GM13976 (cell line): ENCODE measurements around the gene BCORL1.

Experiments
- DNase-seq: peaks from one replicate; pipeline ENCODE4 v3.0.0; 2012; ENCODE audit warnings: low spot score
- in situ Hi-C: fragments of 300-500 bp; cut with MboI; formaldehyde crosslinking; loops from one replicate; pipeline ENCODE4 v1.12.0; 2022; ENCODE audit warnings: low sequenced_read_pairs, mixed read lengths, inconsistent platforms; ENCODE audit not compliant: unreplicated experiment
- TF ChIP-seq, protein P1 (sequence below): IDR thresholded peaks from 2 replicates; pipeline ENCODE4 v1.5.1; 2012; ENCODE audit warnings: borderline replicate concordance, mild to moderate bottlenecking; ENCODE audit not compliant: insufficient read depth; ENCODE audit errors: extremely low read depth, missing control alignments, control extremely low read depth

The BCORL1 gene

DNA sequence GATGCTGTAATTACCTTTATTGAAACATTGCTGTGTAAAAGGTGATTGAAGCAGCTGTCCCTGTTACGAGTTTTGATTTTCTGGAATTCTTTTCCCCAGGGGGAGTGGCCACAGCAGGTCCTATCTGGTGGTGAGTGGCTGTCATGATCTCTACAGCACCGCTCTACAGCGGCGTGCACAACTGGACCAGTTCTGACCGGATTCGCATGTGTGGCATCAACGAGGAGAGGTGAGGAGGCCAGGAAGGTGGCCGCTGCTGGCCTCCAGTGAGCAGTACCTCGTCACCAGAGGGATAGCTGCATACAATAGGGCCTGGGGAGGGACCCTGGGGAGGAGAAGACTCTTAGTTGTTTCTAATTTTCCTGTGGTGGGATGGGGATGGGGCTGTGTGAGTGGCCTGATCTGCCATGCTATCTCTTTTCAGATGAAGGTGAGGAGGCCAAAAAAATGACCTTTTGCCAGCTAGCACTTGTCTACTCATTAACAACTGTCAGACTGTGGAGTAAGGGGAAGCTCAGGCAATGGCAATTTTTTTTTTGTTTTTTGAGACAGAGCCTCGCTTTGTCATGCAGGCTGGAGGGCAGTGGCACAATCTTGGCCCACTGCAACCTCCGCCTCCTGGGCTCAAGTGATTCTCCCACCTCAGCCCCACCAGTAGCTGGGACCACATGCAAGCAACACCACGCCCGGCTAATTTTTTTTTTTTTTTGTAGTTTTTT lies 22.8 kb downstream of the BCORL1 start:
- TF ChIP-seq, protein P1, sequence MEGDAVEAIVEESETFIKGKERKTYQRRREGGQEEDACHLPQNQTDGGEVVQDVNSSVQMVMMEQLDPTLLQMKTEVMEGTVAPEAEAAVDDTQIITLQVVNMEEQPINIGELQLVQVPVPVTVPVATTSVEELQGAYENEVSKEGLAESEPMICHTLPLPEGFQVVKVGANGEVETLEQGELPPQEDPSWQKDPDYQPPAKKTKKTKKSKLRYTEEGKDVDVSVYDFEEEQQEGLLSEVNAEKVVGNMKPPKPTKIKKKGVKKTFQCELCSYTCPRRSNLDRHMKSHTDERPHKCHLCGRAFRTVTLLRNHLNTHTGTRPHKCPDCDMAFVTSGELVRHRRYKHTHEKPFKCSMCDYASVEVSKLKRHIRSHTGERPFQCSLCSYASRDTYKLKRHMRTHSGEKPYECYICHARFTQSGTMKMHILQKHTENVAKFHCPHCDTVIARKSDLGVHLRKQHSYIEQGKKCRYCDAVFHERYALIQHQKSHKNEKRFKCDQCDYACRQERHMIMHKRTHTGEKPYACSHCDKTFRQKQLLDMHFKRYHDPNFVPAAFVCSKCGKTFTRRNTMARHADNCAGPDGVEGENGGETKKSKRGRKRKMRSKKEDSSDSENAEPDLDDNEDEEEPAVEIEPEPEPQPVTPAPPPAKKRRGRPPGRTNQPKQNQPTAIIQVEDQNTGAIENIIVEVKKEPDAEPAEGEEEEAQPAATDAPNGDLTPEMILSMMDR: no peak
- DNase-seq: no peak
- in situ Hi-C loops: no loop called here

DNA sequence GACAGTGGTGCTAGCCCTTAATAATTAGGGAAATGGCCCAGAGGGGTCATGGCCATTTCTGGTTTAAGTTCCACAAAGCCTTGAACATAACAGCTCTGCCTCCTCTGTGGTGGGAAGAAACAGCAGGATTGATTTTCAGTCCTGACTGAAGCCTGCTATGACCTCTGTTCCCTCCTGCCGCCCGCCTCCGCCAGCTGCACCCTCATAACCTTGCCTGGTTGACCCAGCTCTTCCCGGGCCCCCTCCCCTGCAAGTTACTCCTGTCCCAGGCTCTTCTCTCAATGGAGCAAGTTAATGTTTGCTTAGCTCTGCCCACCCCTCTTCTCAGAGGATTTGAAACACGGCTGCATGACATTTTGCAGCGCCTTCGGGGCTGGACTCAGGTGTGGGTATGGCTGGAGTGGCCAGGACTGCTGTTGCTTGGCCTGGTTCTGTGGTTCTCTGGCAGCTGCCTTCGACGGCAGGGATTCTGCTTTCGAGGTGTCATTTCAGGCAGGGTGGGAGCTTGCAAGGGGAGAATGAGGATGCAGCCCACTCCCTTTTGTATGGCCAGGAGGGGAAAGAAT lies 27.3 kb downstream of the BCORL1 start:
- DNase-seq: no peak
- in situ Hi-C loops: no loop called here
- TF ChIP-seq, protein P1: no peak

DNA sequence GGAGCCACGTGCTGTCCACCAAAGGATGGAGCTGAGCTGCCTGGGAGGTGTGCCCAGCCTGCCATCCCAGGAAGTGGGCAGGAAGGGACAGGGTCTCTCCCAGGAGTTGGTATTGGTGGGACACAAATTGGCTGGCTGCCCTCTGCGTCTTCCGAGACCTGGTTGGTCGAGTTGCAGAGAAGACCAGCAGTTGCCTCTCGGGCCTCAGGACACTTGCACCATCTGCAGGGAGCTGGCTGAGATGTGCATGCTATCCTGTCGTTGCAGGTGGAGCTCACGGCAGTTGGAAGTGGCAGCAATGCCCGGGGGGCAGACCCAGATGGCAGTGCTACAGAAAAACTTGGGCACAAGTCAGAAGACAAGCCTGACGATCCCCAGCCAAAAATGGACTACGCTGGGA lies 30.2 kb downstream of the BCORL1 start:
- in situ Hi-C loops: no loop called here
- TF ChIP-seq, protein P1: no peak
- no peak for DNase-seq

DNA sequence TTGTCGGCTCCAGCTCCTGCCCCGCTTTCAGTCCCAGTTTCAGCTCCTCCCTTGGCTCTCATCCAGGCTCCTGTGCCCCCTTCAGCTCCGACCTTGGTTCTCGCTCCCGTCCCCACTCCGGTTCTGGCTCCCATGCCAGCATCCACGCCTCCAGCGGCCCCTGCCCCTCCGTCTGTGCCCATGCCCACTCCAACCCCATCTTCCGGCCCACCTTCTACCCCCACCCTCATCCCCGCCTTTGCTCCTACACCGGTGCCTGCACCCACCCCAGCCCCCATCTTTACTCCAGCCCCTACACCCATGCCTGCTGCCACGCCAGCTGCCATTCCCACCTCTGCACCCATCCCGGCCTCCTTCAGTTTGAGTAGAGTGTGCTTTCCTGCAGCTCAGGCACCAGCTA lies 31.2 kb downstream of the BCORL1 start:
- in situ Hi-C loops: no loop called here
- no peak for DNase-seq
- TF ChIP-seq, protein P1: no peak

DNA sequence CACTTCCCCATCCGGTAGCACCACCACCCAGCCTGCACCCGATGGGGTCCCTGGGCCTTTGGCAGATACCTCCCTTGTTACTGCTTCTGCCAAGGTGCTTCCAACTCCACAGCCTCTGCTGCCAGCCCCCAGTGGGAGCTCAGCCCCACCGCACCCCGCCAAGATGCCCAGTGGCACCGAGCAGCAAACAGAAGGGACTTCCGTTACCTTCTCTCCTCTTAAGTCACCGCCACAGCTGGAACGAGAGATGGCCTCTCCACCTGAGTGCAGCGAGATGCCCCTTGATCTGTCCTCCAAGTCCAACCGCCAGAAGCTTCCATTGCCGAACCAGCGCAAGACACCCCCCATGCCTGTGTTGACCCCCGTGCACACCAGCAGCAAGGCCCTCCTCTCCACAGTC lies 31.9 kb downstream of the BCORL1 start:
- in situ Hi-C loops: no loop called here
- no peak for DNase-seq
- TF ChIP-seq, protein P1: no peak

DNA sequence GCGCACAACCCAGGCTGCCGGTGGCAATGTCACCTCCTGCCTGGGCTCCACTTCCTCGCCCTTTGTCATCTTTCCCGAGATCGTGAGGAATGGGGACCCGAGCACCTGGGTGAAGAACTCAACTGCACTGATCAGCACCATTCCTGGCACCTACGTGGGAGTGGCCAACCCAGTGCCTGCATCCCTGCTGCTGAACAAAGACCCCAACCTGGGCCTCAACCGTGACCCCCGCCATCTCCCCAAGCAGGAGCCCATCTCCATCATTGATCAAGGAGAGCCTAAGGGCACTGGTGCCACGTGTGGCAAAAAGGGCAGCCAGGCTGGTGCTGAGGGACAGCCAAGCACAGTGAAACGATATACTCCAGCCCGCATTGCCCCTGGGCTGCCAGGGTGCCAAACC lies 32.3 kb downstream of the BCORL1 start:
- in situ Hi-C loops: no loop called here
- no peak for DNase-seq
- TF ChIP-seq, protein P1: no peak
